OCI-LY1 (cell line): Measurements from ENCODE around the gene TREH.
"Not testable (repeated sequence)": the region's sequence is repeated elsewhere in the genome, so short reads cannot be mapped to it uniquely, and the experiment has no call there.

Source experiments
- CTCF ChIP-seq: fragments of 200-600 bp; sonication (generic), shearing (Covaris generic); IDR thresholded peaks from 2 replicates; pipeline ENCODE4 v1.5.1; 2017; ENCODE audit warnings: mild to moderate bottlenecking, antibody characterized with exemption, low read length, moderate library complexity, mixed read lengths
- EZH2 ChIP-seq: fragments of 200-600 bp; sonication (generic), shearing (Covaris generic); IDR thresholded peaks from 2 replicates; pipeline ENCODE4 v1.8.0; 2017; ENCODE audit warnings: borderline replicate concordance, mixed run types, mild to moderate bottlenecking, antibody characterized with exemption, low read length, moderate library complexity, mixed read lengths

- TF ChIP-seq CTCF, EZH2: not testable (repeated sequence)
Observed at GRCh38 chr11:118717733-118718132, 38.3 kb upstream of the TREH start.
